Measurements from ENCODE around the gene GEN1.

Gene GEN1

DNA sequence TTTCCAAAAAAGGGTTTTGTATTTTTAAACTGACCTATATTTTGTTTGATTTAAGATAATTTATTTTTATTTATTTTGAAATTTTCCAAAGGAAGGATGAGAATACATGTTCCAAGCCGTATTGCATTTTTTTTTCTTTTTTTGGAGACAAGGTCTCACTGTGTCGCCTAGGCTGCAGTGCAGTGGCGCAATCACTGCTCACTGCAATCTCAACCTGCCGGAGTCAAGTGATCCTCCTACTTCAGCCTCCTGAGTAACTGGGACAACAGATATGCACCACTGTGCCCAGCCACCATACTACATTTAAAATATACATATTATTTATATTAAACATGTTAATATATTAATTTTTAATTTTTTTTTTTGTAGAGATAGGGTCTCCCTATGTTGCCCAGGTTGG lies 15.0 kb downstream of the GEN1 start:
- no peak overlapping the region for H2BK120ac ChIP-seq (ENCODE audit: insufficient read depth, low read length, poor library complexity)
- H3K27ac ChIP-seq (ENCODE audit: low read depth, low read length), result no peak overlapping the region
- WGBS (ENCODE audit: extremely low coverage, insufficient coverage, insufficient read length), result no CpG with 5 or more reads among the region's 4 CpGs

GRCh38 chr2:17771956-17772355 lies 18.0 kb downstream of the GEN1 start:
- Histone ChIP-seq H3K27ac (ENCODE audit: low read depth, low read length) (no peak overlapping the region), H3K23ac (ENCODE audit: low read length) (no peak overlapping the region), H3K4me1 (ENCODE audit: control insufficient read depth in 1 of 2, insufficient read depth in 2 of 2, low read length in 2 of 2) (no peaks in the 10 kb centered on the region), H2AK5ac (ENCODE audit: low read length) (no peak overlapping the region), H3K4ac (ENCODE audit: low read depth, low read length) (no peak overlapping the region), H3K14ac (ENCODE audit: low read length) (no peak overlapping the region), H4K8ac (ENCODE audit: low read depth, low read length) (no peak overlapping the region), H3K9me3 (ENCODE audit: insufficient read depth, low read depth, low read length) (no peaks in the 10 kb centered on the region), H2AFZ (ENCODE audit: insufficient read depth, low read length, poor library complexity) (no peak overlapping the region), H3K4me2 (ENCODE audit: low read length) (no peak overlapping the region), H3K79me2 (ENCODE audit: control insufficient read depth, insufficient read depth, low read length, poor library complexity) (no peaks in the 10 kb centered on the region), H2BK120ac (ENCODE audit: insufficient read depth, low read length, poor library complexity) (no peak overlapping the region), H3K79me1 (ENCODE audit: low read length) (no peaks in the 10 kb centered on the region), H3K18ac (ENCODE audit: low read length) (no peak overlapping the region), H2BK12ac (ENCODE audit: low read length) (no peak overlapping the region), H2BK5ac (ENCODE audit: low read depth, low read length, poor library complexity) (no peak overlapping the region), H4K91ac (ENCODE audit: low read depth, low read length) (no peak overlapping the region), H3K36me3 (ENCODE audit: control insufficient read depth in 1 of 2, insufficient read depth in 2 of 2, low read length in 2 of 2) (peaks cover 7 to 8% of the 10 kb centered on the region in 2 experiments), H3K4me3 (ENCODE audit: low read depth, low read length) (no peak overlapping the region), H3K27me3 (ENCODE audit: insufficient read depth, low read length) (no peaks in the 10 kb centered on the region), H3K9ac (ENCODE audit: low read length) (no peak overlapping the region), H4K12ac (ENCODE audit: low read depth, low read length) (no peak overlapping the region)
- WGBS (ENCODE audit: extremely low coverage, insufficient coverage, insufficient read length), result no CpG with 5 or more reads among the region's 2 CpGs
- no peak for DNase-seq

More for the DNA sequence above, 15.0 kb downstream of the GEN1 start:
- Histone ChIP-seq H3K4me3 (ENCODE audit: low read depth, low read length) (no peak overlapping the region), H3K14ac (ENCODE audit: low read length) (no peak overlapping the region), H4K8ac (ENCODE audit: low read depth, low read length) (no peak overlapping the region), H3K23ac (ENCODE audit: low read length) (no peak overlapping the region), H3K9ac (ENCODE audit: low read length) (no peak overlapping the region), H2BK5ac (ENCODE audit: low read depth, low read length, poor library complexity) (no peak overlapping the region), H3K4me1 (ENCODE audit: control insufficient read depth in 1 of 2, insufficient read depth in 2 of 2, low read length in 2 of 2) (no peaks in the 10 kb centered on the region), H4K12ac (ENCODE audit: low read depth, low read length) (no peak overlapping the region), H3K36me3 (ENCODE audit: control insufficient read depth in 1 of 2, insufficient read depth in 2 of 2, low read length in 2 of 2) (peaks cover 2 to 3% of the 10 kb centered on the region in 2 experiments), H3K18ac (ENCODE audit: low read length) (no peak overlapping the region), H4K91ac (ENCODE audit: low read depth, low read length) (no peak overlapping the region), H3K79me1 (ENCODE audit: low read length) (no peaks in the 10 kb centered on the region), H3K79me2 (ENCODE audit: control insufficient read depth, insufficient read depth, low read length, poor library complexity) (no peaks in the 10 kb centered on the region), H2AK5ac (ENCODE audit: low read length) (no peak overlapping the region), H3K4ac (ENCODE audit: low read depth, low read length) (no peak overlapping the region), H3K9me3 (ENCODE audit: insufficient read depth, low read depth, low read length) (no peaks in the 10 kb centered on the region), H2AFZ (ENCODE audit: insufficient read depth, low read length, poor library complexity) (no peak overlapping the region), H2BK12ac (ENCODE audit: low read length) (no peak overlapping the region), H3K27me3 (ENCODE audit: insufficient read depth, low read length) (no peaks in the 10 kb centered on the region), H3K4me2 (ENCODE audit: low read length) (no peak overlapping the region)
- DNase-seq, result no peak

- H3K4me3 ChIP-seq (ENCODE audit: low read depth, low read length), result no peak overlapping the region
- H4K12ac ChIP-seq (ENCODE audit: low read depth, low read length), result no peak overlapping the region
- H3K4me2 ChIP-seq (ENCODE audit: low read length), result no peak overlapping the region
- no peak overlapping the region for H2AFZ ChIP-seq (ENCODE audit: insufficient read depth, low read length, poor library complexity)
- H2BK5ac ChIP-seq (ENCODE audit: low read depth, low read length, poor library complexity), result no peak overlapping the region
- no peak overlapping the region for H4K91ac ChIP-seq (ENCODE audit: low read depth, low read length)
- no peaks in the 10 kb centered on the region for H3K4me1 ChIP-seq (ENCODE audit: control insufficient read depth in 1 of 2, insufficient read depth in 2 of 2, low read length in 2 of 2)
- H3K9ac ChIP-seq (ENCODE audit: low read length), result no peak overlapping the region
- DNase-seq, result no peak
- H3K23ac ChIP-seq (ENCODE audit: low read length), result no peak overlapping the region
- H3K79me1 ChIP-seq (ENCODE audit: low read length), result no peaks in the 10 kb centered on the region
- H3K27me3 ChIP-seq (ENCODE audit: insufficient read depth, low read length), result no peaks in the 10 kb centered on the region
- H3K36me3 ChIP-seq (ENCODE audit: control insufficient read depth in 1 of 2, insufficient read depth in 2 of 2, low read length in 2 of 2), result peaks cover 7 to 8% of the 10 kb centered on the region in 2 experiments
- no peaks in the 10 kb centered on the region for H3K79me2 ChIP-seq (ENCODE audit: control insufficient read depth, insufficient read depth, low read length, poor library complexity)
- H3K9me3 ChIP-seq (ENCODE audit: insufficient read depth, low read depth, low read length), result no peaks in the 10 kb centered on the region
- no peak overlapping the region for H3K27ac ChIP-seq (ENCODE audit: low read depth, low read length)
- no CpG with 5 or more reads among the region's 2 CpGs for WGBS (ENCODE audit: extremely low coverage, insufficient coverage, insufficient read length)
- no peak overlapping the region for H3K14ac ChIP-seq (ENCODE audit: low read length)
- no peak overlapping the region for H2BK120ac ChIP-seq (ENCODE audit: insufficient read depth, low read length, poor library complexity)
- no peak overlapping the region for H3K18ac ChIP-seq (ENCODE audit: low read length)
- no peak overlapping the region for H2AK5ac ChIP-seq (ENCODE audit: low read length)
- H4K8ac ChIP-seq (ENCODE audit: low read depth, low read length), result no peak overlapping the region
- H3K4ac ChIP-seq (ENCODE audit: low read depth, low read length), result no peak overlapping the region
- no peak overlapping the region for H2BK12ac ChIP-seq (ENCODE audit: low read length)
These were observed 18.6 kb downstream of the GEN1 start for GRCh38 chr2:17772532-17772931.

DNA sequence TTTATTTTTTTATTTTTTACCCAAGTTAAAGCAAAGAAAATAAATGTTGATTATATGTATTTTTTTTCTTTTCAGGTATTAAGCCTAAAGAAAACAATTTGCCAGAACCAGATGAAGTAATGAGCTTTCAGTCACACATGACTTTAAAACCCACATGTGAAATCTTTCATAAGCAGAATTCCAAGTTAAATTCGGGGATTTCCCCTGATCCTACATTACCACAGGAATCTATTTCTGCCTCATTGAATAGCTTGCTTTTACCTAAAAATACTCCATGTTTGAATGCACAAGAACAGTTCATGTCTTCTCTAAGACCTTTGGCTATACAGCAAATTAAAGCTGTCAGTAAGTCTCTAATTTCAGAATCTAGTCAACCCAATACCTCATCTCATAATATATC lies 26.6 kb downstream of the GEN1 start:
- WGBS (ENCODE audit: extremely low coverage, insufficient coverage, insufficient read length), result no CpG with 5 or more reads among the region's 1 CpG
- H3K27me3 ChIP-seq (ENCODE audit: insufficient read depth, low read length), result no peaks in the 10 kb centered on the region
- no peak overlapping the region for H4K91ac ChIP-seq (ENCODE audit: low read depth, low read length)
- H2AK5ac ChIP-seq (ENCODE audit: low read length), result no peak overlapping the region
- no peak overlapping the region for H3K4ac ChIP-seq (ENCODE audit: low read depth, low read length)
- peaks cover 9% of the 10 kb centered on the region in 2 experiments for H3K36me3 ChIP-seq (ENCODE audit: control insufficient read depth in 1 of 2, insufficient read depth in 2 of 2, low read length in 2 of 2)
- no peak overlapping the region for H2BK5ac ChIP-seq (ENCODE audit: low read depth, low read length, poor library complexity)
- H4K12ac ChIP-seq (ENCODE audit: low read depth, low read length), result no peak overlapping the region
- no peaks in the 10 kb centered on the region for H3K4me1 ChIP-seq (ENCODE audit: control insufficient read depth in 1 of 2, insufficient read depth in 2 of 2, low read length in 2 of 2)
- no peak overlapping the region for H3K9ac ChIP-seq (ENCODE audit: low read length)
- no peak overlapping the region for H3K4me2 ChIP-seq (ENCODE audit: low read length)
- no peak for DNase-seq
- H2BK12ac ChIP-seq (ENCODE audit: low read length), result no peak overlapping the region
- H3K79me1 ChIP-seq (ENCODE audit: low read length), result no peaks in the 10 kb centered on the region
- no peak overlapping the region for H3K18ac ChIP-seq (ENCODE audit: low read length)
- no peak overlapping the region for H2BK120ac ChIP-seq (ENCODE audit: insufficient read depth, low read length, poor library complexity)
- H3K9me3 ChIP-seq (ENCODE audit: insufficient read depth, low read depth, low read length), result no peaks in the 10 kb centered on the region
- no peak overlapping the region for H3K23ac ChIP-seq (ENCODE audit: low read length)
- H3K27ac ChIP-seq (ENCODE audit: low read depth, low read length), result no peak overlapping the region
- H4K8ac ChIP-seq (ENCODE audit: low read depth, low read length), result no peak overlapping the region
- no peak overlapping the region for H3K14ac ChIP-seq (ENCODE audit: low read length)
- H3K79me2 ChIP-seq (ENCODE audit: control insufficient read depth, insufficient read depth, low read length, poor library complexity), result no peaks in the 10 kb centered on the region
- H3K4me3 ChIP-seq (ENCODE audit: low read depth, low read length), result no peak overlapping the region
- H2AFZ ChIP-seq (ENCODE audit: insufficient read depth, low read length, poor library complexity), result no peak overlapping the region
